GM19455 (cell line): Measurements from ENCODE around the gene CD4.
"Not testable (repeated sequence)": the region's sequence is repeated elsewhere in the genome, so short reads cannot be mapped to it uniquely, and the experiment has no call there.

Experiments used
- ATAC-seq: cut with Tn5 transposase; IDR thresholded peaks from one replicate; pipeline ENCODE4 v1.9.1; 2021; ENCODE audit not compliant: unreplicated experiment

The CD4 gene

GRCh38 chr12:6843118-6843902 lies 54.0 kb downstream of the CD4 start:
- ATAC-seq: no peak

- no peak for ATAC-seq
Measured at GRCh38 chr12:6845395-6845794, 56.1 kb downstream of the CD4 start.

- no peak for ATAC-seq
Measured at GRCh38 chr12:6846316-6846869, 57.1 kb downstream of the CD4 start.

DNA sequence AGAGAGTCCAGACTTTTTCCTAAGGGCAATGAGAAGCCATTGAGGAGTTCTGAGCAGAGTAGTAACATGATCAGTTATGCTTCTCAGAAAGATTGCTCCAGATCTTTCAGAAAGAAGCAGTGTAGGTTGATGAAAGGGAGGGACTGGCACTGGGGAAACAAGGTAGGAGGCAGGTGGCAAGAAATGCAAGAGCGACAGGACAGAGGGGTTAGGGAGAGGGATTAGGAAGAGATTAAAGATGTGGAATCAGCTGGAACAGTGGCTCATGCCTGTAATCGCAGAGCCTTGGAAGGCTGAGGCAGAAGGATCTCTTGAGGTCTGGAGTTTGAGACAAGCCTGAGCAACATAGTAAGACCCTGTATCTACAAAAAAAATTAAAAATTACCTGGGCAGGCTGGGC lies 58.3 kb downstream of the CD4 start:
- ATAC-seq: no peak

- no peak for ATAC-seq
Measured at GRCh38 chr12:6849427-6849826, 60.1 kb downstream of the CD4 start.

DNA sequence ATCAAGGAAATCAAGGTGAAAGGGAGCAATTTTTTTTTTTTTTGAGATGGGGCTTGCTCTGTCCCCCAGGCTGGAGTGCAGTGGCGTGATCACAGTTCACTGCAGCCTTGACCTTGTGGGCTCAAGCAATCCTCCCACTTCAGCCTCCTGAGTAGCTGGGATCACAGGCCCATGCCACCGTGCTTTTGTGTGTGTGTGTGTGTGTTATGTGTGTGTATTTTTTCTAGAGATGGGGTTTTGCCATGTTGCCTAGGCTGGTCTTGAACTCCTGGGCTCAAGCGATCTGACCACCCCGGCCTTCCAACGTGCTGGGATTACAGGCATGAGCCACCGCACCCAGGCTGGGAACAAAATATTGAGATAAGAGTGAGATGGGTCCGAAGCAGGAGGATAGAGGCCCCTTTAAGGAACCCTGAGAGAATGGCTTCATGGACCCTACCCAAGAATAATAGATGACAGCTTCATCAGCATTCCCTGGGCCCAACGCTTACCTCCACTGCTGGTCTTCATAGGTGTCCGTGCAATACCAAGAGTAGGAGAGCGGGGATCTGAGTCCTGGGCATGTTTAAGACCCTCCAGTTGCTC lies 60.7 kb downstream of the CD4 start:
- no peak for ATAC-seq

GRCh38 chr12:6850796-6851152 lies 61.4 kb downstream of the CD4 start:
- ATAC-seq: no peak

GRCh38 chr12:6851153-6851920 lies 62.0 kb downstream of the CD4 start, which contains the start of gene CDCA3:
CDCA3 (minus strand) TSS chr12:6851286; CDS start chr12:6850952, 334 bp downstream.
- ATAC-seq: peak; percentile 54

- ATAC-seq: peak; percentile 70
Measured at GRCh38 chr12:6851921-6852650, 62.8 kb downstream of the CD4 start, which contains the start of gene USP5. USP5 (plus strand) TSS chr12:6852150; CDS start chr12:6852180, 30 bp downstream.

GRCh38 chr12:6852651-6853354 lies 63.5 kb downstream of the CD4 start:
- no peak for ATAC-seq

GRCh38 chr12:6853626-6854025 lies 64.3 kb downstream of the CD4 start:
- ATAC-seq: no peak

DNA sequence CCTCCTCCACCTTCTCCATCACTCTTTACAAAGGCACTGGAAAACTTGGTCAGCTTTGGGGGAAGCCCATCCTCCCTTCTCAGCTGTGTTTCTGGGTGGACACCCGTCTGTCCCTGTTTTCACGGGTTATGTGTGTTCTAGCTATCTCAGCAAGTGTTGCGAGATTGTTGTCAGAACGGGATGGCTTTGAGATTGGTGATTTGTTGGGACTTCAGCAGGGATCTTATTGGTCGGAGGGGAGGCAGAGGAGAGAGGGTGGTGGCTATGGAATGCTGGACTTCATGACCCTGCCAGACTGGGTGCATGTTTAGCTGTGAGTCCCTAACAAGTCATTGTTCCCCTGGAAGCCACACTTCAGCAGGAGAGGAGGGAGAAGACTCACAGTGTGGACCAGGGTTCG lies 64.7 kb downstream of the CD4 start:
- no peak for ATAC-seq

DNA sequence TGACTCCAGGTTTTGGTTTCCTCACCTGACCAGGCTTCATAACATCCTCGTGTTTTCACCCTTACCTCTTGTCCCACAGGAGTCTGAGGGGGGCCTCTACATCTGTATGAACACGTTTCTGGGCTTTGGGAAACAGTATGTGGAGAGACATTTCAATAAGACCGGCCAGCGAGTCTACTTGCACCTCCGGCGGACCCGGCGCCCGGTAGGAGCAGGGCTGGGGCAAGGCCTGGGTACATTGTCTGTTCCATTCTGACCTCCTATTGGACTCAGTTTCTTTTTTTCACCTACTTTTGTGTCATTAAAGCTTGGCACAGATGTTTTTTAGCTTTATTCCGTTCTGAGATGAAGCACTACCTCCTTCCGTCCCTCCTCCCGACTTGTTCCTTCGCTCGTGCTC lies 66.0 kb downstream of the CD4 start:
- no peak for ATAC-seq

DNA sequence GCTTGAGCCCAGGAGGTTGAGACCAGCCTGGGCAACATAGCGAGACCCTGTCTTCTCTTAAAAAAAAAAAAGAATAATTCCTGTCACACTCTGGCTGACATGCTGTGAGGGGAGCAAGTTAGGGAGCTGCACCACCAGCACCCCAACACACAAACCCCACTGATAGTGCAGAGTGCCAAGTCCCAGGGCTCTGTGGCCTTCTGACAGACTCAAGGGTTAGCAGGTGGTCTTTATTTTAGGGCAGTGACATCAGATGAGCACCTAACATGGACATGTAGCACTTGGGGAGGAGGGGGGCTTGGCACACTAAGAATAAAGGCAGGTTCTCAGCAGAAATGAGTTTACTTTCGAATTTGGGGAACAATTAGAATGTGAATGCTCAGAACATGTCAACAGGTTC lies 69.5 kb downstream of the CD4 start:
- no peak for ATAC-seq

DNA sequence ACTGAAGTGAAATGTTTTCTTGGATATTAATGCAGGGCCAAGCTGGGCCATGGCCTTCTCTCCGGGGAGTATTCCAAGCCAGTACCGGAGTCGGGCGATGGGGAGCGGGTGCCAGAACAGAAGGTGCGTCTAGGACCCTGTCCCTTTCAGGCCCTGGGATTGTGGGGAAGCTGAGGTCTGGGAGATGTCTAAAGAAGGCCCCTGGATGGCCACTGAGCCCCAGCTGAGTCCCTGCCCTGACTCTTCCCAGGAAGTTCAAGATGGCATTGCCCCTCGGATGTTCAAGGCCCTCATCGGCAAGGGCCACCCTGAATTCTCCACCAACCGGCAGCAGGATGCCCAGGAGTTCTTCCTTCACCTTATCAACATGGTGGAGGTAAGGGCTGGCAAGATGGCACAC lies 70.8 kb downstream of the CD4 start:
- ATAC-seq: no peak

DNA sequence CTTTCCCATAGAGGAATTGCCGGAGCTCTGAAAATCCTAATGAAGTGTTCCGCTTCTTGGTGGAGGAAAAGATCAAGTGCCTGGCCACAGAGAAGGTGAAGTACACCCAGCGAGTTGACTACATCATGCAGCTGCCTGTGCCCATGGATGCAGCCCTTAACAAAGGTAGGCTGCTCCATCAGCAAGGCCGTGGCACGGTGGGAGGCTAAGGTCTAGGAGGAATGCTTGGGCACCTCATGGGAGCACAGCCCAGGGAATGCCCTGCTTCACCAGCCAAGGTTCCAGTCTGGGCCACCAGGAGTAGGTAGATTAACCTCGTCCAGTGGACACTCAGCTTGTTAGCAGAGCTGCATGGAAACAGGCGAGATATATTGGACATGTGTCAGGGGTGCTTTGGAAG lies 71.6 kb downstream of the CD4 start:
- no peak for ATAC-seq

GRCh38 chr12:6861391-6861790 lies 72.1 kb downstream of the CD4 start:
- ATAC-seq: no peak

DNA sequence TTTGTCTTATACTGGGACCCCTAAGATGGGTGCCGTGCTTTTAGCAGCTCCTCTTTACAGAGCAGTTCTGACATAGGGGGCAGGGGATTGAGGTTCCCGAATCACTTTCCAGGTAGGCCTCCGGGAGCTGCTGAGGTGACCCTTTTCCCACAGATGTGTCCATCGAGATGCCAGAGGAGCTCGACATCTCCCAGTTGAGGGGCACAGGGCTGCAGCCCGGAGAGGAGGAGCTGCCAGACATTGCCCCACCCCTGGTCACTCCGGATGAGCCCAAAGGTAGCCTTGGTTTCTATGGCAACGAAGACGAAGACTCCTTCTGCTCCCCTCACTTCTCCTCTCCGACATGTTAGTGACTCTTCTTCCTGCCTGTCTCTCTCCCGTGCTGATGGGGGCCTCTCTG lies 73.7 kb downstream of the CD4 start:
- no peak for ATAC-seq

DNA sequence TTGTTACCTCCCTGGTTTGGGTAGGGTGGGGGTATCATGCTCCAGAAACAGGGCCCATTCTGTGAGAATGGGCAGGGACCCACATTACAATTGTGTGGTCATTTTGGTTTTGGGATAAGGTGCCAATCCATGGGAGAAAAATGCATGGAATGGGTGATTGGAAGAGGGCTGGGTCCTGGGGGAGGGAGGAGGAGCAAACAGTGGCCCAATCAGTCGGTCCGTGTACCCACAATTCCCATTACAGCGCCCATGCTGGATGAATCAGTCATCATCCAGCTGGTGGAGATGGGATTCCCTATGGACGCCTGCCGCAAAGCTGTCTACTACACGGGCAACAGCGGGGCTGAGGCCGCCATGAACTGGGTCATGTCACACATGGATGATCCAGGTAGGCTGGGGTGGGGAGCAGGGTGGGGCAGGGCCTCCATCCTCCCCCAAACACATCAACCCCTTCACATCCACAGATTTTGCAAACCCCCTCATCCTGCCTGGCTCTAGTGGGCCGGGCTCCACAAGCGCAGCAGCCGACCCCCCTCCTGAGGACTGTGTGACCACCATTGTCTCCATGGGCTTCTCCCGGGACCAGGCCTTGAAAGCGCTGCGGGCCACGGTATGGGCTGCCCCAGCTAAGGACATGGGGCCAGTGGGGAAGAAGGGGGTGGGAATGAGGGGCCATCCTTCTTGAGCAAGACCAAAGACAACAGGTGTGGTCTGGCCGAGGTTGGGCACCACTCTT lies 74.4 kb downstream of the CD4 start:
- no peak for ATAC-seq

DNA sequence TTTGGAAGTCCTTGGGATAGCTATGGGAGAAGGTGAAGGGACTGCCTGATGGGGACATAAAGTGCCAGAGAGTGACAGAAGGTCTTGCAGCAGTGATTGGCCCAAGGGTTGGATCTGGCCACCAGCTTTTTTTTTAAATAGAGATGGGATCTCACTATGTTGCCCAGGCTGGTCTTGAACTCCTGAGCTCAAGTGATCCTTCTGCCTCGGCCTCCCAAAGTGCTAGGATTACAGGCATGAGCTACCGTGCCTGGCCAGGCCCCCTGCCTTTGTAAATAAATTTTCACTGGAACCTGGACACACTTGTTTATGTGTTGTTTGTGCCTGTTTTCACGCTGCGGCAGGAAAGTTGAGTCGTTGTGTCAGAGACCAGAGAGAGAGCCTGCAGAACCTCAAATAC lies 76.0 kb downstream of the CD4 start:
- not testable (repeated sequence) for ATAC-seq
